GM18867 (cell line): Measurements from ENCODE around the gene KCNH5.

Experiments used
- ATAC-seq: cut with Tn5 transposase; IDR thresholded peaks from one replicate; pipeline ENCODE4 v1.9.1; 2021; ENCODE audit warnings: mild to moderate bottlenecking, moderate library complexity; ENCODE audit not compliant: unreplicated experiment

Gene KCNH5

GRCh38 chr14:63045234-63045611, at the start of gene KCNH5:
Gene KCNH5 (minus strand): TSS chr14:63045458. CDS start chr14:63045186, 272 bp downstream.
- no peak for ATAC-seq

GRCh38 chr14:63091394-63091996, 46.2 kb upstream of the KCNH5 start:
- no peak for ATAC-seq

GRCh38 chr14:63088865-63089264, 43.6 kb upstream of the KCNH5 start:
- ATAC-seq: no peak

GRCh38 chr14:63078569-63078968, 33.3 kb upstream of the KCNH5 start:
- no peak for ATAC-seq

GRCh38 chr14:63076488-63076887, 31.2 kb upstream of the KCNH5 start:
- ATAC-seq: no peak

- no peak for ATAC-seq
Observed at GRCh38 chr14:63055631-63056030, 10.4 kb upstream of the KCNH5 start.

GRCh38 chr14:63051992-63052391, 6.7 kb upstream of the KCNH5 start:
- ATAC-seq: no peak

GRCh38 chr14:63051301-63051700, 6.0 kb upstream of the KCNH5 start:
- no peak for ATAC-seq

- ATAC-seq: no peak
Observed at GRCh38 chr14:63050694-63051093, 5.4 kb upstream of the KCNH5 start.

GRCh38 chr14:63046339-63047268, 1.3 kb upstream of the KCNH5 start:
- ATAC-seq: no peak

GRCh38 chr14:63045612-63046320, 508 bp upstream of the KCNH5 start:
- ATAC-seq: no peak

- no peak for ATAC-seq
Observed at GRCh38 chr14:63039866-63040265, 5.4 kb downstream of the KCNH5 start.

- ATAC-seq: no peak
Observed at GRCh38 chr14:63032641-63033040, 12.6 kb downstream of the KCNH5 start.

- ATAC-seq: no peak
Observed at GRCh38 chr14:63032076-63032475, 13.2 kb downstream of the KCNH5 start.

GRCh38 chr14:63030113-63030512, 15.1 kb downstream of the KCNH5 start:
- no peak for ATAC-seq

GRCh38 chr14:63027719-63028118, 17.5 kb downstream of the KCNH5 start:
- no peak for ATAC-seq

GRCh38 chr14:63026491-63026890, 18.8 kb downstream of the KCNH5 start:
- ATAC-seq: no peak

GRCh38 chr14:63014621-63015020, 30.6 kb downstream of the KCNH5 start:
- ATAC-seq: no peak

- ATAC-seq: no peak
Observed at GRCh38 chr14:63012171-63012570, 33.1 kb downstream of the KCNH5 start.

GRCh38 chr14:63011623-63012022, 33.6 kb downstream of the KCNH5 start:
- ATAC-seq: no peak

GRCh38 chr14:63009495-63009894, 35.8 kb downstream of the KCNH5 start:
- ATAC-seq: no peak

GRCh38 chr14:63006531-63006930, 38.7 kb downstream of the KCNH5 start:
- ATAC-seq: peak; percentile 90
